Measurements from ENCODE around the gene CYFIP2.
A peak's percentile ranks its signal among the peaks of the same experiment; 100 is the strongest.

Gene CYFIP2

DNA sequence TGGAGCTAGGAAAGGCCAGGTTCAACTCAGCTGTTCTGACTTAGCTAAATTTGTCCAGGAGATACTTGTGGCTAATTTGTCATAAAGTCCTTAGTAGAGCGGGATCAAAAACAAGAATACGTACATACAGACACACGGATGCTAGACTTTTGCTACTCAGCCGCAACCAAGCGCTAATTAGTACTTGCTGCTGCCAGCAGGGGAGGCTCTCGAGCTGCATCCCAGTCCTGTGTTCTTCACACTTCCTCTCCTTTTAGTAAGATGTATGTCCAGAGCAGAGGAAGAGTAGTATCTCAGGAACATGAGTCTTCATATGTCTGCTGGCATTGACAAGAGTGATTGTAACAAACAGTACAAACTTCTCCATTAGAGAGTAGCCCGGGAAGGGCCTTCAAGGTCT lies 58.3 kb downstream of the CYFIP2 start (continued):
- no peak for TF ChIP-seq TSHZ2 (CRISPR knock-in tag; IDR thresholded peaks at IDR 0.05)

DNA sequence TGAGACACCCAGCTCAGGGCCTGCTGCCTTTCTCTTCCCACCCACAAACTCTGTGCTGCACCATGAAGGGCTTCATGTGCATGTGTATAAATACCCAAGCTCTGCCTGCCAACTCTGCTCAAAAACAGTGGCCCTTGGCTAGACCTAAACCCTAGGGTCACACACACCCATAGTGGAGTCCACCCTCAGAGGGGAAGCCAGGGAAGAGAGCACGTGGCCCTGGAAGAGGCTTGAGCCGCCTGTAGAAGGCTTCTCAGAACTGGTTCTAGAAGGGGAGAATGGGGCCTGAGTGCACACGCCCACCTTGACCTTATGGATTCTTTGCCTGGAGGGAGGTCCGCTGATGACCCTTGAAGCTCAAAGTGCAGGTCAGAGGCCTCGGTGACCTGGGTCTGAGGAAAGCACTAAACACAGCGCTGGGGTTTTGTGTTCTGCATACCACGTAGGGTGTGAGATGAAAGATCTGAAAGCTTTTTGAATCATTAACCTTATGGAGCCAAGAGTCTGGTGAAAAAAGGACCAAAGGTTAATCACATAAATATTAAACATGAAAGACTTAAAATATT lies 60.6 kb downstream of the CYFIP2 start:
- no peak for TF ChIP-seq ZNF8 (CRISPR knock-in tag; IDR thresholded peaks at IDR 0.05)
- TF ChIP-seq, protein P1, sequence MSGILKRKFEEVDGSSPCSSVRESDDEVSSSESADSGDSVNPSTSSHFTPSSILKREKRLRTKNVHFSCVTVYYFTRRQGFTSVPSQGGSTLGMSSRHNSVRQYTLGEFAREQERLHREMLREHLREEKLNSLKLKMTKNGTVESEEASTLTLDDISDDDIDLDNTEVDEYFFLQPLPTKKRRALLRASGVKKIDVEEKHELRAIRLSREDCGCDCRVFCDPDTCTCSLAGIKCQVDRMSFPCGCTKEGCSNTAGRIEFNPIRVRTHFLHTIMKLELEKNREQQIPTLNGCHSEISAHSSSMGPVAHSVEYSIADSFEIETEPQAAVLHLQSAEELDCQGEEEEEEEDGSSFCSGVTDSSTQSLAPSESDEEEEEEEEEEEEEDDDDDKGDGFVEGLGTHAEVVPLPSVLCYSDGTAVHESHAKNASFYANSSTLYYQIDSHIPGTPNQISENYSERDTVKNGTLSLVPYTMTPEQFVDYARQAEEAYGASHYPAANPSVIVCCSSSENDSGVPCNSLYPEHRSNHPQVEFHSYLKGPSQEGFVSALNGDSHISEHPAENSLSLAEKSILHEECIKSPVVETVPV (CRISPR knock-in tag; IDR thresholded peaks at IDR 0.05): no peak
- TF ChIP-seq ZFP3 (CRISPR knock-in tag; IDR thresholded peaks at IDR 0.05): no peak
- TF ChIP-seq ZC3H10 (CRISPR knock-in tag; IDR thresholded peaks at IDR 0.05): no peak
- TF ChIP-seq CSDC2 (CRISPR knock-in tag; IDR thresholded peaks at IDR 0.05): no peak
- no peak for TF ChIP-seq SNAI2 (CRISPR knock-in tag; IDR thresholded peaks at IDR 0.05)
- TF ChIP-seq RARB (CRISPR knock-in tag; IDR thresholded peaks at IDR 0.05): no peak
- no peak for TF ChIP-seq ISL1 (CRISPR knock-in tag; IDR thresholded peaks at IDR 0.05)
- TF ChIP-seq, protein P2, sequence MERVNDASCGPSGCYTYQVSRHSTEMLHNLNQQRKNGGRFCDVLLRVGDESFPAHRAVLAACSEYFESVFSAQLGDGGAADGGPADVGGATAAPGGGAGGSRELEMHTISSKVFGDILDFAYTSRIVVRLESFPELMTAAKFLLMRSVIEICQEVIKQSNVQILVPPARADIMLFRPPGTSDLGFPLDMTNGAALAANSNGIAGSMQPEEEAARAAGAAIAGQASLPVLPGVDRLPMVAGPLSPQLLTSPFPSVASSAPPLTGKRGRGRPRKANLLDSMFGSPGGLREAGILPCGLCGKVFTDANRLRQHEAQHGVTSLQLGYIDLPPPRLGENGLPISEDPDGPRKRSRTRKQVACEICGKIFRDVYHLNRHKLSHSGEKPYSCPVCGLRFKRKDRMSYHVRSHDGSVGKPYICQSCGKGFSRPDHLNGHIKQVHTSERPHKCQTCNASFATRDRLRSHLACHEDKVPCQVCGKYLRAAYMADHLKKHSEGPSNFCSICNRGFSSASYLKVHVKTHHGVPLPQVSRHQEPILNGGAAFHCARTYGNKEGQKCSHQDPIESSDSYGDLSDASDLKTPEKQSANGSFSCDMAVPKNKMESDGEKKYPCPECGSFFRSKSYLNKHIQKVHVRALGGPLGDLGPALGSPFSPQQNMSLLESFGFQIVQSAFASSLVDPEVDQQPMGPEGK (CRISPR knock-in tag; IDR thresholded peaks at IDR 0.05; ENCODE audit: borderline replicate concordance): no peak
- no peak for TF ChIP-seq TCF4 (CRISPR knock-in tag; IDR thresholded peaks at IDR 0.05; ENCODE audit: borderline replicate concordance)
- no peak for ATAC-seq

DNA sequence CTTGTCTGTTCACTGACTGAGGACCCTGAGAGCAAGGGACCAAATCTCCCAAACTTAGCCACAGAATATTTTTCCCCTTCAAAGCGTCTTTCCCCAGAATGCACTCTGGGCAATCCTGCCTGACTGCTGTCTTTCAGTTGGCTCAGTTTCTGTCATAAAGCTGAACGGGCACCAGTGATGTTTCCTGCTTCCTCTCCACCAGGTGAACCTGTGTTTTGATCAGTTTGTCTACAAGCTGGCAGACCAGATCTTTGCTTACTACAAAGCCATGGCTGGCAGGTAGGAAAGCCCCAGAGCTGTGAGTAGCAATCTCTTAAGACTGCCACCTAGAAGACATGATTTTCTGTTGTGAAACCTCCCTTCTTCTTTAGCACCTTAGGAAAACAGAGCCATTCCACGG lies 61.8 kb downstream of the CYFIP2 start:
- no peak for ATAC-seq
- TF ChIP-seq ZNF565 (CRISPR knock-in tag; conservative IDR thresholded peaks at IDR 0.05; ENCODE audit: low read depth): no peak
- no peak for TF ChIP-seq CSDC2 (CRISPR knock-in tag; IDR thresholded peaks at IDR 0.05)
- TF ChIP-seq OSR1 (CRISPR knock-in tag; IDR thresholded peaks at IDR 0.05): no peak
- no peak for TF ChIP-seq ZNF8 (CRISPR knock-in tag; IDR thresholded peaks at IDR 0.05)
- no peak for TF ChIP-seq BACH2 (CRISPR knock-in tag; IDR thresholded peaks at IDR 0.05; ENCODE audit: borderline replicate concordance)
- TF ChIP-seq ZC3H10 (CRISPR knock-in tag; IDR thresholded peaks at IDR 0.05): no peak
- no peak for TF ChIP-seq ZFP3 (CRISPR knock-in tag; IDR thresholded peaks at IDR 0.05)
- TF ChIP-seq SNAI2 (CRISPR knock-in tag; IDR thresholded peaks at IDR 0.05): no peak
- TF ChIP-seq TCF4 (CRISPR knock-in tag; IDR thresholded peaks at IDR 0.05; ENCODE audit: borderline replicate concordance): no peak
- TF ChIP-seq ZFP30 (CRISPR knock-in tag; IDR thresholded peaks at IDR 0.05): no peak
- TF ChIP-seq, protein P1 (CRISPR knock-in tag; IDR thresholded peaks at IDR 0.05): no peak

GRCh38 chr5:157328277-157328912 lies 62.5 kb downstream of the CYFIP2 start:
- peak; percentile 100 for ATAC-seq
- no peak for TF ChIP-seq TOX (CRISPR knock-in tag; IDR thresholded peaks at IDR 0.05; ENCODE audit: borderline replicate concordance)
- TF ChIP-seq SNAI2 (CRISPR knock-in tag; IDR thresholded peaks at IDR 0.05): no peak
- no peak for TF ChIP-seq ZC3H10 (CRISPR knock-in tag; IDR thresholded peaks at IDR 0.05)
- TF ChIP-seq, protein P3, sequence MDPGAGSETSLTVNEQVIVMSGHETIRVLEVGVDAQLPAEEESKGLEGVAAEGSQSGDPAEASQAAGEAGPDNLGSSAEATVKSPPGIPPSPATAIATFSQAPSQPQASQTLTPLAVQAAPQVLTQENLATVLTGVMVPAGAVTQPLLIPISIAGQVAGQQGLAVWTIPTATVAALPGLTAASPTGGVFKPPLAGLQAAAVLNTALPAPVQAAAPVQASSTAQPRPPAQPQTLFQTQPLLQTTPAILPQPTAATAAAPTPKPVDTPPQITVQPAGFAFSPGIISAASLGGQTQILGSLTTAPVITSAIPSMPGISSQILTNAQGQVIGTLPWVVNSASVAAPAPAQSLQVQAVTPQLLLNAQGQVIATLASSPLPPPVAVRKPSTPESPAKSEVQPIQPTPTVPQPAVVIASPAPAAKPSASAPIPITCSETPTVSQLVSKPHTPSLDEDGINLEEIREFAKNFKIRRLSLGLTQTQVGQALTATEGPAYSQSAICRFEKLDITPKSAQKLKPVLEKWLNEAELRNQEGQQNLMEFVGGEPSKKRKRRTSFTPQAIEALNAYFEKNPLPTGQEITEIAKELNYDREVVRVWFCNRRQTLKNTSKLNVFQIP (CRISPR knock-in tag; IDR thresholded peaks at IDR 0.05; ENCODE audit: borderline replicate concordance, low read depth): no peak
- no peak for TF ChIP-seq BACH2 (CRISPR knock-in tag; IDR thresholded peaks at IDR 0.05; ENCODE audit: borderline replicate concordance)
- TF ChIP-seq, protein P2 (CRISPR knock-in tag; IDR thresholded peaks at IDR 0.05; ENCODE audit: borderline replicate concordance): no peak
- TF ChIP-seq ISL1 (CRISPR knock-in tag; IDR thresholded peaks at IDR 0.05): no peak
- no peak for TF ChIP-seq ZNF8 (CRISPR knock-in tag; IDR thresholded peaks at IDR 0.05)
- TF ChIP-seq ARNTL (CRISPR knock-in tag; IDR thresholded peaks at IDR 0.05; ENCODE audit: borderline replicate concordance, low read depth): no peak
- no peak for TF ChIP-seq ZFP30 (CRISPR knock-in tag; IDR thresholded peaks at IDR 0.05)
- no peak for TF ChIP-seq CSDC2 (CRISPR knock-in tag; IDR thresholded peaks at IDR 0.05)
- TF ChIP-seq ZFP3 (CRISPR knock-in tag; IDR thresholded peaks at IDR 0.05): no peak
- TF ChIP-seq, protein P4, sequence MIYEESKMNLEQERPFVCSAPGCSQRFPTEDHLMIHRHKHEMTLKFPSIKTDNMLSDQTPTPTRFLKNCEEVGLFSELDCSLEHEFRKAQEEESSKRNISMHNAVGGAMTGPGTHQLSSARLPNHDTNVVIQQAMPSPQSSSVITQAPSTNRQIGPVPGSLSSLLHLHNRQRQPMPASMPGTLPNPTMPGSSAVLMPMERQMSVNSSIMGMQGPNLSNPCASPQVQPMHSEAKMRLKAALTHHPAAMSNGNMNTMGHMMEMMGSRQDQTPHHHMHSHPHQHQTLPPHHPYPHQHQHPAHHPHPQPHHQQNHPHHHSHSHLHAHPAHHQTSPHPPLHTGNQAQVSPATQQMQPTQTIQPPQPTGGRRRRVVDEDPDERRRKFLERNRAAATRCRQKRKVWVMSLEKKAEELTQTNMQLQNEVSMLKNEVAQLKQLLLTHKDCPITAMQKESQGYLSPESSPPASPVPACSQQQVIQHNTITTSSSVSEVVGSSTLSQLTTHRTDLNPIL (CRISPR knock-in tag; IDR thresholded peaks at IDR 0.05; ENCODE audit: low read depth): no peak
- no peak for TF ChIP-seq ZNF70 (CRISPR knock-in tag; IDR thresholded peaks at IDR 0.05)
- TF ChIP-seq PPARA (CRISPR knock-in tag; IDR thresholded peaks at IDR 0.05; ENCODE audit: borderline replicate concordance): no peak
- TF ChIP-seq RARB (CRISPR knock-in tag; IDR thresholded peaks at IDR 0.05): no peak
- TF ChIP-seq TCF4 (CRISPR knock-in tag; IDR thresholded peaks at IDR 0.05; ENCODE audit: borderline replicate concordance): no peak

Data from SK-N-SH treated with all-trans-retinoic acid at 6 μM for 48 hours (cell line).